GM18861 (cell line): Measurements from ENCODE around the gene PTPRN2.

Source experiments
- ATAC-seq: cut with Tn5 transposase; IDR thresholded peaks from one replicate; pipeline ENCODE4 v1.9.1; 2021; ENCODE audit not compliant: unreplicated experiment

PTPRN2 gene

DNA sequence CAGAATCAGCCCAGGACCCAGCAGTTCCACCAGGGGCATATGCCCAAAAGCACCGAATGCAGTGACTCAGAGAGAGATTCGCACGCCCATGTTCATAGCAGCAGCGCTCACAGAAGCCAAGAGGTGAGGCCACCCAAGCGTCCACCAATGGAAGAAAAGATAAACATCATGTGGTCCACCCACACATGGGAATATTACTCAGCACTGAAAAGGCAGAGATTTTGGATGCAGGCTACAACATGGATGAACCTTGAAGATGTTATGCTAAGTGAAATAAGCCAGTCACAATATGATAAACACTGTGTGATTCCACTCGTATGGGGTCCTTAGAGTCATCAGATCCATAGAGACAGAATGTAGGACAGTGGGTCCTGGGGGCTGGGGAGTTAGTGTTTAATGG lies 823.4 kb downstream of the PTPRN2 start:
- ATAC-seq, result no peak

DNA sequence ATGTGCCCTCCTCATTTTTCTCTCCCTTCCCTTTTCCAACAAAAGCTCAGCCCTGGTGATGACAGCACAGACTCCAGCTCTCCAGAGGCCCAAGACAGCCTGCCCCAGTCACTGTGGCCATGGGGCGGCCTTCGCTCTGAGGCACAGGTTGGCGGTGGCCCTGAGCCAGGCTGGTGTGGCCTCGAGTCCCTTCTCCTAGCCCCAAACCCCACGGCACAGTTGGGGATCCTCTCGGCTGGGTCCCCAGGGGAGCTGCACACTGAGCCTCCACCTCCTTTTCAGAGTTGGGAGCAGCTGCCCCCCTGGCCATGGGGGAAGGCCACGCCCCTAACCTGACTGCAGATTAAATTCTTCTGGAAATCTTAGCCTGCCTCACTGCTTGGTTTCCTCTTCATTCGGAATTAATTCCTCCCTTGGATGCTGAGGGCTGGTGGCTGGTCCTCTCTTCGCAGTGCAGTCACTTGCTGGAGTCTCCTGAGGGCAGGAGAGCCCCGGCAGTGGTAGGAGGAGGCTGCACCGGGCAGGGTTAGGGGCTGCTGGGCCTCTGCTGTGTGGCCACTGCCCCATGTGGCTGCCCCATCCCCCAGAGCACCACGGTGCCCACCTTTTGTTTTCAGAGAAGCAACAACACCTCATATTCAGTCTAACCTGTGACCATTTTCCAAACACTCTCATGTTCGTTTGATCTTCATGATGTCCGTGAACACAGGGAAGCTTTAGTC lies 824.2 kb downstream of the PTPRN2 start:
- ATAC-seq, result no peak

DNA sequence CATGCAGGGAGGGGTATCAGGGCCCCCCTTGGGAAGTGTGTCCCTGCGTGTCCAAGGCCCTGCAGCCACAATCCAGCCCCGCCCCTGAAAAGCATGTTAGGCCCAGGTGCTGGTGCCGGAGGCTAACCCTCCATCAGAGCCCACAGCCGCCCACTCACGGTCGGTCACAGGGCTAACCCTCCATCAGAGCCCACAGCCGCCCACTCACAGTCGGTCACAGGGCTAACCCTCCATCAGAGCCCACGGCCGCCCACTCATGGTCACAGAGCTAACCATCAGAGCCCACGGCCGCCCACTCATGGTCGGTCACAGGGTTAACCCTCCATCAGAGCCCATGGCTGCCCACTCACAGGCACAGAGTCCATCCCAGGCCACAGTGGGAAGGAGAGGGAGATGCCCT lies 824.8 kb downstream of the PTPRN2 start:
- ATAC-seq, result no peak

DNA sequence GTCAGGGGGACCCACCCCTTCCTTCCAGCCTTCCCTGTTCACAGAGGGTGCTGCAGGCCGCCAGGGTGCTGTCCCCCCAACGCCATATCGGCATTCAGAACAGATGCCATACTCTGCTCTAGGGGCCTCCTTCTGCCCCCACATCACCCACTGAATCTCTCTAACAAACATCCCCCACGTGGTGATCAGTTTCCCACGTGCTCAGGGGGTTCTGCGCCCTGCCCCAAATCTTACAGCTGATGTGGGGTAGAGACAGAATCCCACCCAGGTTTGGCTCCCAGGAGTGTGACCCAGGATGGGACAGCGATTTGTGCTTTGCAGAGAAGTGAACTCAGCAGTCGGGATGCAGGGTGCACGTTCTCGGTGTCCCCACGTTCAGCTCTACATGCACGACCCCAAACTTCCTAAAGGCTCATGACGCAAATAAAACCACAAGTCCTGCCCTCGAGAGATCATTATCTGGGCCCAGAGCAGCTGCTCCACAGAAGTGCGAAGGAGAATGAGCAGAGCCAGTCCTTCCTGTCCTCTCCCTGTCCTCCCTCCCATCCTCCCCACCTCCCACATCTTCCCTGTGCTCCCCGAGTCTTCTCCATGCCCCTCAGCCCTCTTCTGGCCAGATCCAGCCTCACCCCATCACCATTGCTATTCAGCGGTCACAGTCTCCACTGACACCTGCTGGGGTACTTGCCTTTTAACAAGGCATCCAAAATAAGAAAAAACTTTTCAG lies 827.5 kb downstream of the PTPRN2 start:
- no peak for ATAC-seq

DNA sequence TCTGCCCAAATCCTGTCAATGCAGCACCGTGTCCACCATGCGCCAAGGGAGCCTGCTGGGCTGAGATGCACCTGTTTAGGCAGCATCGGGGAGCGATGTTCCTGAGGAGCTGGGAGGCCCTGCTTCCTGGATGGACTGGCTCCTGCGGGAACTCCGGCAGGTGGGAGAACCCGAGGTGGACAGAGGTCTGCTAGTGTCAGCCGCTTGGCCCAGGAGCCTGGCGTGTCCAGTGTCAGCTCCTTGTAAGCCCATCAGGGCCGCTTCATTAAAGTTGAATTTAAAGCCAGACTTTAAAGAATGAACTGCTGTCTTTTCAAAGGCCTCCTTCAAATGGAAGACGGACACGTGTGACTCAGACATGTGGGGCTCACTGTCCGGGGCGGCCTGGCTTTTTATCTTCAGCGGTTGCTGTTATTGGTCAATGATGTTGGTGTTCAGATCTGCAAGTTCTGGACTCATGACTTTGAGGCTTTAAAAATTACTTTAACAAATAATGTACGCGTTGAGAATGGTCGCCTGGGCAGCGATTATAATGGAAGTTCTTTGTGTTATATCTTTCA lies 828.3 kb downstream of the PTPRN2 start:
- ATAC-seq, result no peak

DNA sequence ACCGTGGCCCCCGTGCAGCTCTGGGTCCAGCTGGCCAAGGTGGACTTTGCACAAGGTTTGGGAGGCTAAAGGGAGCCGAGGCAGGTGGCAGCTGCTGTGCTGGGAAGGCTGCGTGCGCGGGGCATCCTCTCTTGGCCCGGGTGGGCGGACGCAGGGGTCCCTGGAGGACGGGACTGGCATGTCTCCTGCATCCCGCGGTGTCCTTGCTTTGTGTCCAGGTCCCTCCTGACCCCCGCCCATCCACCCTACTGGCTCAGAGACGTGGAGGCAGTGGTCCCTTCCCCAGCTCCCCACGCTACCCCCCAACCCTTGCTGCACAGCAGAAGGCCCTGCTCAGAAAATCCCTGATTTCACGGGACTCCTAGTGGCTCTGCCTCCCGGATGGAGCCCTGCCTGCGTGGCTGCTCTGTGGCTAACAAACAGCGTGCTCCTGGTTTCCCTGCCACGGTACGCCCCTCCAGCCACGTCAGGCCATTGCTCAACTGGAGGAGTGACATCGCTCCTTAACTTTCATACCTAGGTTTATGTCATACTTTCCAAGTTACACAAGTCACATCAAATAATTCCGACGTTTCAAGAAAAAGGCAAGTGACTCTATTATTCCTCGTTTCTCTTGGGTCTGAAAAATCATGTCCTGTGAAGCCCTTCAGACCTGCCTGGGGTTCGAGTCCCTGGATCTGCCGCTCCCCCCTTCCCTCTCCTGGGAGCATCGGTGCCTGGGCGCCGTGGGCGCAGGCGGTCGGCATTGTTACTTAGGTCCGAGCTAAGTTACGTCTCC lies 829.0 kb downstream of the PTPRN2 start:
- ATAC-seq, result no peak

DNA sequence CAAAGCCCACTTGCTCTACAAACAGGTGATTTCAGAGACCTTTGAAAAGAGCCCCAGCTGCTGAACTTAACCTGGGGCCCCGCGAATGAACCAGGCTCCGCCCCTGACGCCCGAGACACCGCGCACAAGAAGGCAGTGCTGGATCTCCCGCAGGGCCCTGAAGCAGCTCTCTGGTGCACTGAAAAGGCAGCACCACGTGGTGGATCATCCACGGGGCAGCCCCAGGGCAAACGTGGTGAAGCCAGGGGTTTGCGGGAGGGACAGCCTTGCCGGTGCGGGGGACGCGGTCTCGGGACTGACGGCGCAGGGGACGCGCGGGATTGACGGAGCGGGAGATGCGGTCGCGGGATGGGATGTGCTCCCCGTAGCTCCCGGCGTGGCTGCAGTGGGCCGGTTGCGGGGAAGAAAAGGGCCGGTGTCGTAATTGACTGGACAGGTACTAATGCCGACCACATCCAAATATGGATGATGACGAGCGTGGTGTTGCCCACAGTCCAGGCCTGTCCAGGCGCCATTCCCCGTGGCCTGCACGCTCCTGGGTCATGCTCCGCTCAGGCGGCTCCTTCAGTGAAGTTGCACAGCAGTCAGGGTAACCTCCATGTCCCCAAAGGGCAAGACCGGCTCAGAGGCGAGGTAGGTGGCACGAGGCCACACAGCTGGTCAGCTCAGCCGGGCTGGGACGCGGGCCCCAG lies 829.7 kb downstream of the PTPRN2 start:
- ATAC-seq, result no peak

DNA sequence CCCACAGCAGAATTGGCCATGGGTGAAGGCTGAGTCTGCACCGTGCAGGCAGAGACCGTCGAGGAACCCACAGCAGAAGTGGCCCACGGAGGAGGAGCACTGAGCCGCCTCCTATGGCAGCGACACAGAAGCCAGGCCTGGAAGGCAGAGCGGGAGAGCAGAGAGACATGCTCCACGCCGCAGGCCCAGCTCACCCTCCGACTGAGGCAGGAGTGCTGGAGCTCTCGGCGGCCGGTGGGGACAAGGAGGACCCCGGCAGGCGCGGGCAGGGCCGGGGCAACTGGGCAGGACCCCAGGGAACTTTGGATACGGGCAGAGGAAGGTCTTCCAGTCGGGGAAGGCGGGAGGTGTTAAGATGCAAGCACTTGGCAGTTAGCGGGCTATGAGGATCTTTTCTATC lies 830.4 kb downstream of the PTPRN2 start:
- no peak for ATAC-seq

DNA sequence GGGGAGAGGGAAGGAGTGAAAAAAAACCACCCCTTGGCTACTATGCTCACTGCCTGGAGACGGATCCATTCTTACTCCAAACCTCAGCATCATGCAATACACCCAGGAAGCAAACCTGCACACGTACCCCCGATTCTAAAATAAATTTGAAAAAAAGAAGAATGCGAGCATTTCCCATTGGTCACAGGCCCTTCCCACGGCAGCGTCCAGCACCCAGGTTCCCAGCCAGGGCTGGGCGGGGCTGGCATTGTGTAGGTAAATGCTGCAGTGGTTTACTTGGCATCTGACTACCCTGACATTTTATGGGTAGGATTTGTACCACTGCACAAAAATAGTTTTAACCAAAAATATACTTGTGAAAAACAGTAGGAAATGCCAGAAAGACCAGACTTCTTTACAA lies 831.9 kb downstream of the PTPRN2 start:
- ATAC-seq, result no peak

DNA sequence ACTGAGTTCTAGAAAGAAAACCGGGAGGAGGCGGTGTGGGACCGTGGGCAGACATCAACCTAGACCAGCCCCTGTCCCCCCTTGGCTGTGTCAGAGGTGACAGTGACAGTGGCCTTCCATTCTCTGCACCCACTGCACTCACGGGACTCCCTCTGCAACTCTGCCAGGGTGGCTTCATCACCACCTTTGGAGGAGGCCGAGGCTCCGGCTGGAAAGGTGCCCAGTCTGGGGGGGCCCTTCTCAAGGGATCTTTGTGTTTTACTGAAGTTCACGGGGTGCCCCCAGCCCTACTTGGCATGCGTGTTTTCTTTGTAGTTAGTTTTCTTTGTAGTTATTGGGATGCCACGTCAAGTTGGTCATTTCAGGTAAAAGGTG lies 833.2 kb downstream of the PTPRN2 start:
- ATAC-seq, result no peak

DNA sequence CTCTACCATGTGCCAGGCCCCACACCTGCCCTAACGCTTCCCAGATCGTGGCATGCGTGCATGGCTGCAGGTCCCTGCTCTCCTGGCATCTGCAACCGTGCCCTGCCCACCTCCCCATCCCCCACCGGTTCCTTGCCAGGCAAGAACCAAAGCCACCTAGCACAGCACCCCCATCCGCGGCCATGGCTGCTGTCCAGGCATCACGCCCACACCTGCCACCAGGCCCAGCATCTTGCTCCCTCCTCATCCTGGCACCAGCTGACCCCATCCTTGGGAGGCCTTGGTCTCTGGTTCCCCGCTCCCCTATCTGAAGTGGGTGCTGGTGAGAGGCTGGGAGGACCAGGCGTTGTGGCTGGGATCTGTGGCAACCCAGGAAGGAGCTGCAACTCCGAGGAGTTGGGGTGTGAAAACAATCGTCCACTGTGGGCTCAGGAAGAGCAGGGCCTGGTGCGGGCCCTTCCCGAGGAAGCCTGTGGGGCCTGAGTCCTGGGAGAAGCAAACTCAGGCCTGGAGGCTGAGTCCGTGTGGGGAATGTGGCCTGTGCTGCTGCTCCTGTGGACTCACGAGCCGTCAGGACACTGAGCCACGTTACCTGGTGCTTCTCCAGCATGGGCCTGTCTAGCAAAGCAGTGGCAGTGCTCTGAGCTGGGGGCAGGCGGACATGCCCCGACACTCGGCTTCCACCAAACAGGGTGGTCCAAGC lies 833.8 kb downstream of the PTPRN2 start:
- ATAC-seq, result no peak

DNA sequence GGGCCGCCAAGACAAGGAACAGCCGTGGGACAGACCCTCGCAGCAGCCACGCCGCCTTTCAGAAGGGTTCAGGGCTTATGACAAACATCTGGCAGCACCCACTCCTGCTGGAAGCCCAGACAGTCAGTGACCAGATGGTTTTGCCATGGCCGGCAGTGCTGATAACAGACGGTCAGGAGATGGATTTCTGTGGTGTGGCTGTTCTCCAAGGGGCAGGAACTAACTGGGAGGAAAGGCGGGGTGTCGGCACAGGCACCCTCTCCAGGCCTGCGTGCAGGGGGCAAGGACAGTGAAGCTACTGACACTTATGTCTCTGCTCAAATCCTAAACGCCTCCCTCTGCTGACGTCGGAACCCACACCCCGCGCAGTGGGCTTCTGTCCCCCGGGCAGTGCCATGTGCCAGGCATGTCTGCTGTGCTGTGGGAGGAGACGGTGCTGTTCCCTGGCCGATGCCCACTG lies 834.8 kb downstream of the PTPRN2 start:
- no peak for ATAC-seq

DNA sequence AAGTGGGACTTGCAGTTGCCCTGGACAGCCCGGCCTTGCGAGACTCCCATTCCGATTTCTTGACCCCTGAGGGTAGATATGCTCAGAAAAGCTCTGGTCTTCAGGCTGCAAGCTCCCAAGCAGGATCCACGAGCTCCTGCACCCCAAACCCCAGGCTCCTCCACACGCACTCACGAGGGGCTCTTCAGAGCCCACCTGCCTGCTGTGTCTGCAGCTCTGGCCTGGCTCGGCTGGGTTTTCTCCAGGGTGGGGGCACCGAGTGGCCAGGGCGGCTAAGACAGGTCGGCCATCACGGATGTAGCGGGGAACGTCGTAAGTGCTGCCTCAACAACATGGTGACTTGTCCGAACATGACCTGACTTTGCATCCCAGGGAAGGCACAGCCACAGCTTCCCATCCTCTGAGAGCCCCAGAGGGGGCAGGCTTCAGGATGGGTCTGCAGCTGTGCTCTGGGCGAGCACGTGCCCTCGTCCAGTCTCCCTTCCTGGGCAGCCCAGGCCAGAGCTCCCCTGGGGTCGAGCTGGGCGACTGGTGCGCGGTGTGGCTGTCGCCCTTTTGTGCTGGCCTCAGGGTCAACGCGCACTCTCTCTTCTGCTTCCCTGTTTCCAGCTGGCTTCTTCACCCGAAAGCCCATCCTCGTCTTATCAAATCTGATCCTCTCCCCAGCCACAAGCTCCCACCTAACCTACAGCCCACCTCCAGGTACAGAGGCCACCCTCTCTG lies 835.5 kb downstream of the PTPRN2 start:
- ATAC-seq, result no peak

DNA sequence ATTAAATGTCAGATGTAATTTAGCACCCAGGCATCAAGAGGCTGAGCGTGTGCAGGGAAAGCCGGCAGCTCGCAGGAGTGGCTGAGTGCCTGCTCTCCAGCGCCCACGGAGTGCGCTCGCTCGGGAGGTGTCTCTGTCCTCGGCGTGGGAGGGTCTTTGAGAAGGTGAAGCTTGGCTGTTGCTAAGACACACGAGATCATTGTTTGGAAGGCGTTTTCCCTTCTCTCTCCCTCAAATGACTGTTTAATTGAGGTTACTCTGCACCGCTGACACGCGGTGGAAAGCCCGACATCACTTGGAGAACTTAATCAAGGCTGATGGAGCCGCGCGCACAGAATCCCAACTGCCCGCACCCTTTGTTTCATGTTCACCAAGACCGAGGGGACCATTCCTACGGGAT lies 836.2 kb downstream of the PTPRN2 start:
- no peak for ATAC-seq

DNA sequence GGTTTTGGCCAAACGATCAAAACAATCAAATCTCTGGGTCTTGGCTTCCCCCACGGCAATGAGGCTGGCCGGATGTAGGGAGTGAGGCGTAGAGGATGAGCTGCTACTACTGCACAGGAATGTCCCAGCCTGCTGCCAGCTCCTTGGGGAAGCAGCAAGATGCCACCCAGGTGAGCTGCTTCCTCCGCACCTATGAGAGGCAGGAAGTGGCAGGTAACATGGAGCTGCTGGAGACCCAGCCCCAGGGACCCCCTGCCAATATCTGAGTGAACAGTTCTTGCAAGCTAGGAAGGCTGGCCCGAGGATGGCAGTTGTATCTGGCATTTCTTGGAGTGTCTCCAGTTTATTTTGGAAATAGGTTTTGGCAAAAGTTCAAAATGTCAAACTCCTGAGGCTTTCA lies 837.3 kb downstream of the PTPRN2 start:
- no peak for ATAC-seq

DNA sequence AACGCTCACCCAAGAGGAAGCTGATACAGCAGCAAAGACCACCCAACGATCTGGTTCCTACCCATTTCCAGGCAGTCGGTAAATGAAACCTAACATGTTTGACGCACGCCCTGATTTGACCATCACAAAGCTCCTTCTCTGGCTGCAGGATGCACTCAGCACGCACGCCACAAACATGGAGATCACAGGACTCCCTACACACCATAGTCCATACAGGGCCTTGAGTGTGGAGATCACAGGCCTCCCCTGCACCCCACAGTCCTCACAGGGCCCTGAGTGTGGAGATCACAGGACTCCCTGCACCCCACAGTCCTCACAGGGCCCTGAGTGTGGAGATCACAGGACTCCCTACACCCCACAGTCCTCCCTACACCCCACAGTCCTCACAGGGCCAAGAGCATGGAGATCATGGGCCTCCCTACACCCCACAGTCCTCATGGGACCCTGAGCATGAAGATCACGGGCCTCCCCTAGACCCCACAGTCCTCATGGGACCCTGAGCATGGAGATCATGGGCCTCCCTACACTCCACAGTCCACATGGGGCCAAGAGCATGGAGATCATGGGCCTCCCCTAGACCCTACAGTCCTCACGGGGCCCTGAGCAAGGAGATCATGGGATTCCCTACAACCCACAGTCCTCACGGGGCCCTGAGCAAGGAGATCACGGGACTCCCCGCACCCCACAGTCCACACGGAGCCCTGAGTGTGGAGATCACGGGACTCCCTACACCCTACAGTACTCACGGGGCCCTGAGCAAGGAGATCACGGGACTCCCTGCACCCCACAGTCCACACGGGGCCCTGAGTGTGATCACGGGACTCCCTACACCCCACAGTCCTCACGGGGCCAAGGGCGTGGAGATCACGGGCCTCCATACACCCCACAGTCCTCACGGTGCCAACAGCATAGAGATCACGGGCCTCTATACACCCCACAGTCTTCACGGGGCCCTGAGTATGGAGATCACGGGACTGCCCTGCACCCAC lies 841.6 kb downstream of the PTPRN2 start:
- no peak for ATAC-seq

DNA sequence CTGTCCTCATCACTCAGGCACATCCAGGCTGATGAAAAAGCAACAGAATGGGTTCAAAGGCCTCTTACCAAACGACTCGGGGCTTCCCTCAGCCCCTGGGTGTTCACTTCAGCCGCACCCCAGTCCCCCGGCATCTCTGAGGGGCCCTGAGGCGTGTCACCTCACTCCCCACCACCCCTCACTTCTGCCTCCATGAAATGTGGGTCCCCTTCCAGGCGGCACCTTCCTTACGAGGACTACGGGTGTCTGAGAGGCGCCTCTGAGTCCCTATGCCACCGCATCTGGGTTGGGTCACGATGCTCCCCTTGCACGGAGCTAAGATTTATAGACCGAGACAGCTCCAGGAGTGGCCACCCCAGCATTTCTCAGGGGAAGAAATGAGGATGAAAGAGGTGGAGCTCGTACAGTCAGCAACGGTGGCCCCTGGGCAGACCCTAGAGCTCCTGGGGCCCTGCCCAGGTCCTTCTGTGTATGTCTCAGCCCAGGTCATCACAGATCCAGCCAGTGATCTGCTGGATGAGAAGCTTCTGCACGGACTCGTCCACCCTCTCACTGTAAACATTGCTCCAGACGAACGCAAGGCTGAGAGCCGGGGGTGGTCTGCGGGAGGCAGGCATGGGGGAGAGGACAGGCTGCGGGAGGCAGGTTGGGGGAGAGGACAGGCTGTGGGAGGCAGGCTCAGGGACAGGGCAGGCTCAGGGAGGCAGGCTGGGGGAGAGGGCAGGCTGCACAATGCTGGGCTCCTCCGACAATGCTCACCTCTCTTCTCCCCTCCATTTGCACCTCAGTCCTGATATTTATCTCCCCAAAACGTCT lies 842.6 kb downstream of the PTPRN2 start:
- no peak for ATAC-seq
